H9 (cell line): ENCODE measurements around the gene KAZN. TPM values are rescaled to one million over a fixed set of nuclear protein-coding genes. Genes with fewer than 3 reads are reported as not detected.

Experiments
- DNase-seq: peaks from one replicate; pipeline ENCODE4 v3.0.0-alpha.2; 2017
- H2AFZ ChIP-seq: one replicate; pipeline ENCODE4 v1.6.1; 2013; ENCODE audit warnings: mild to moderate bottlenecking, low read length, control low read depth, moderate library complexity
- H2AK5ac ChIP-seq: 2 replicates; pipeline ENCODE4 v1.6.1; 2013; ENCODE audit warnings: low read length, control low read depth, mixed read lengths; ENCODE audit not compliant: insufficient read length
- H2BK120ac ChIP-seq: one replicate; pipeline ENCODE4 v1.6.1; 2013; ENCODE audit warnings: low read depth, mild to moderate bottlenecking, low read length, control low read depth, inconsistent platforms; ENCODE audit not compliant: poor library complexity, severe bottlenecking
- H2BK12ac ChIP-seq: 2 replicates; pipeline ENCODE4 v1.6.1; 2013; ENCODE audit warnings: low read length, control low read depth, mixed read lengths, low read depth; ENCODE audit not compliant: insufficient read length
- H2BK15ac ChIP-seq: 2 replicates; pipeline ENCODE4 v1.6.1; 2013; ENCODE audit warnings: low read depth, low read length, control low read depth
- H2BK20ac ChIP-seq: one replicate; pipeline ENCODE4 v1.6.1; 2013; ENCODE audit warnings: low read depth, mild to moderate bottlenecking, low read length, control low read depth, inconsistent platforms; ENCODE audit not compliant: poor library complexity, severe bottlenecking
- H2BK5ac ChIP-seq: 2 replicates; pipeline ENCODE4 v1.6.1; 2013; ENCODE audit warnings: low read length, control low read depth, mixed read lengths; ENCODE audit not compliant: insufficient read length
- H3K14ac ChIP-seq: 2 replicates; pipeline ENCODE4 v1.6.1; 2013; ENCODE audit warnings: low read length, control low read depth; ENCODE audit not compliant: insufficient read depth
- H3K18ac ChIP-seq: 2 replicates; pipeline ENCODE4 v1.6.1; 2013; ENCODE audit warnings: low read depth, mild to moderate bottlenecking, mixed read lengths, low read length, control low read depth; ENCODE audit not compliant: insufficient read length
- H3K23ac ChIP-seq: 2 replicates; pipeline ENCODE4 v1.6.1; 2013; ENCODE audit warnings: low read length, control low read depth, mixed read lengths, low read depth; ENCODE audit not compliant: insufficient read length
- H3K23me2 ChIP-seq: 2 replicates; pipeline ENCODE4 v1.6.1; 2013; ENCODE audit warnings: low read depth, mild to moderate bottlenecking, mixed read lengths, low read length, control low read depth; ENCODE audit not compliant: insufficient read length, poor library complexity, severe bottlenecking
- H3K27ac ChIP-seq: 2 replicates; pipeline ENCODE4 v1.5.1; 2013; ENCODE audit warnings: low read length, control low read depth, mixed read lengths, low read depth; ENCODE audit not compliant: insufficient read length
- H3K27me3 ChIP-seq: 2 replicates; pipeline ENCODE4 v1.6.1; 2013; ENCODE audit warnings: low read length, control low read depth, inconsistent platforms; ENCODE audit not compliant: insufficient read depth
- H3K4ac ChIP-seq: 2 replicates; pipeline ENCODE4 v1.6.1; 2013; ENCODE audit warnings: low read depth, mild to moderate bottlenecking, control low read depth, inconsistent platforms, low read length, moderate library complexity
- H3K4me1 ChIP-seq: 2 replicates; pipeline ENCODE4 v1.6.1; 2013; ENCODE audit warnings: low read length, control low read depth, inconsistent platforms; ENCODE audit not compliant: insufficient read depth
- H3K4me2 ChIP-seq: 2 replicates; pipeline ENCODE4 v1.6.1; 2013; ENCODE audit warnings: low read length, control low read depth, mixed read lengths; ENCODE audit not compliant: insufficient read length, insufficient read depth
- H3K56ac ChIP-seq: 2 replicates; pipeline ENCODE4 v1.6.1; 2013; ENCODE audit warnings: low read depth, mild to moderate bottlenecking, mixed read lengths, low read length, control low read depth; ENCODE audit not compliant: insufficient read length
- H3K79me1 ChIP-seq: 2 replicates; pipeline ENCODE4 v1.6.1; 2013; ENCODE audit warnings: low read depth, mild to moderate bottlenecking, moderate library complexity, low read length, control low read depth, inconsistent platforms; ENCODE audit not compliant: insufficient read depth, poor library complexity, severe bottlenecking
- H3K79me2 ChIP-seq: 2 replicates; pipeline ENCODE4 v1.6.1; 2013; ENCODE audit warnings: low read length, control low read depth, inconsistent platforms; ENCODE audit not compliant: insufficient read depth
- H3K9ac ChIP-seq: 2 replicates; pipeline ENCODE4 v1.6.1; 2013; ENCODE audit warnings: low read length, control low read depth, mixed read lengths; ENCODE audit not compliant: insufficient read length; ENCODE audit errors: extremely low read depth
- H3K9me3 ChIP-seq: one replicate; pipeline ENCODE4 v1.6.1; 2013; ENCODE audit warnings: low read depth, low read length, inconsistent platforms; ENCODE audit not compliant: control insufficient read depth
- H3T11ph ChIP-seq: one replicate; pipeline ENCODE4 v1.6.1; 2013; ENCODE audit warnings: mild to moderate bottlenecking, low read length, control low read depth, inconsistent platforms
- H4K20me1 ChIP-seq: one replicate; pipeline ENCODE4 v1.6.1; 2013; ENCODE audit not compliant: control insufficient read depth, insufficient read length, insufficient read depth
- H4K5ac ChIP-seq: 2 replicates; pipeline ENCODE4 v1.6.1; 2013; ENCODE audit warnings: low read depth, mild to moderate bottlenecking, mixed read lengths, low read length, control low read depth; ENCODE audit not compliant: insufficient read length
- H4K8ac ChIP-seq: replicated peaks from 2 replicates; pipeline ENCODE4 v1.6.1; 2013; ENCODE audit warnings: low read length, control low read depth, mixed read lengths, low read depth; ENCODE audit not compliant: insufficient read length
- H4K91ac ChIP-seq: 2 replicates; pipeline ENCODE4 v1.6.1; 2013; ENCODE audit warnings: low read depth, mild to moderate bottlenecking, moderate library complexity, mixed read lengths, low read length, control low read depth; ENCODE audit not compliant: insufficient read length
- H3K27ac Mint-ChIP-seq, 3 experiments: 2 replicates in 2 of 3; 3 replicates in 1 of 3; pipeline ENCODE4 v1.8.0; 2020 to 2021; ENCODE audit warnings: mixed read lengths in 3 of 3, mild to moderate bottlenecking in 1 of 3, moderate library complexity in 1 of 3
- H3K27me3 Mint-ChIP-seq: 2 replicates; pipeline ENCODE4 v1.8.0; 2021; ENCODE audit warnings: low read depth, mild to moderate bottlenecking, moderate library complexity, mixed read lengths
- H3K36me3 Mint-ChIP-seq, 3 experiments: 2 replicates in 2 of 3; 3 replicates in 1 of 3; pipeline ENCODE4 v1.8.0; 2020 to 2021; ENCODE audit warnings: low read depth in 3 of 3, mixed read lengths in 3 of 3; ENCODE audit not compliant: insufficient read depth in 1 of 3
- H3K4me1 Mint-ChIP-seq, 2 experiments: 2 replicates each; pipeline ENCODE4 v1.8.0; 2020; ENCODE audit warnings: mixed read lengths in 2 of 2
- H3K4me3 Mint-ChIP-seq, 2 experiments: 2 replicates in 1 of 2; 3 replicates in 1 of 2; pipeline ENCODE4 v1.8.0; 2020 to 2021; ENCODE audit warnings: mild to moderate bottlenecking in 2 of 2, mixed read lengths in 2 of 2, moderate library complexity in 1 of 2
- H3K9me3 Mint-ChIP-seq, 2 experiments: 2 replicates in 1 of 2; 3 replicates in 1 of 2; pipeline ENCODE4 v1.8.0; 2020; ENCODE audit warnings: mild to moderate bottlenecking in 2 of 2, mixed read lengths in 2 of 2, moderate library complexity in 1 of 2
- CTCF ChIP-seq: fragments of 200-600 bp; sonication (generic); conservative IDR thresholded peaks from 3 replicates; pipeline ENCODE4 v1.8.0; 2021; ENCODE audit warnings: antibody characterized with exemption, mild to moderate bottlenecking
- WGBS: extraction: QIAGEN DNeasy Blood & Tissue Kit; methylation state at CpG from one replicate; pipeline ENCODE4 v1.1.7; 2013; ENCODE audit warnings: missing lambda C conversion rate, low lambda C conversion rate, mixed read lengths; ENCODE audit not compliant: insufficient read length; ENCODE audit errors: extremely low coverage; 5-methylcytosine and 5-hydroxymethylcytosine counted together
- total RNA-seq: library from RNA; stranded (reverse); gene quantifications from 2 replicates; pipeline ENCODE4 v1.2.1, GENCODE V29; 2021

KAZN gene
- total RNA-seq, 1 experiment from 2014 or later: 7.6 TPM

DNA sequence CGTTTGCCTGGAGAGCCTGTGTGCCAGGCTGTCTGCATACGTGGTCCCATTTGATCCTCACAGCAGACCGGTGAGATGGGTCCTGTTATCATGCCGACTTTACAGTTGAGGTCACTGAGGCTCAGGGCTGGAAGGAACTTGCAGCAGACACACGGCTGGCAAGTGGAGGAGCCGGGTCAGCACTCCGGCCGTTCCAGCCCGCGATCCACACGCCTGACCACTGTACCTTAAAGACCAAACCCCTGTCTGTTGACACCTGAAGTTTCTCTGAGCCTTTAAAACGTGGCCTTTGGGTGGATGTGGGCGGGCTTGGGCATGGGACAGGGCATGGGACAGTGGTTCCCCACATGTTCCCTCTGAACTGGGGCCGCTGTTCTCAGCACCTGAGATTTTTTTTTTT lies 383.5 kb downstream of the KAZN start:
- no peaks in the 10 kb centered on the region for H4K20me1 ChIP-seq
- H3K4ac ChIP-seq: no peak overlapping the region
- H2AK5ac ChIP-seq: no peak overlapping the region
- H2BK120ac ChIP-seq: no peak overlapping the region
- TF ChIP-seq CTCF: no peak
- no peak overlapping the region for H2BK12ac ChIP-seq
- H3K79me2 ChIP-seq: no peaks in the 10 kb centered on the region
- WGBS: no CpG with 5 or more reads among the region's 14 CpGs
- Mint-ChIP-seq H3K4me1 (peaks cover 3 to 8% of the 10 kb centered on the region in 2 experiments; a peak in 3 of 4 replicates), H3K27ac (no peak overlapping the region), H3K27me3 (peaks cover 2% of the 10 kb centered on the region; the same call in 1 of the 2 replicates), H3K4me3 (no peak overlapping the region), H3K36me3 (no peaks in the 10 kb centered on the region; a peak in 2 of 7 replicates), H3K9me3 (no peaks in the 10 kb centered on the region)
- H3K79me1 ChIP-seq: no peaks in the 10 kb centered on the region
- H2BK5ac ChIP-seq: no peak overlapping the region
- H3K4me2 ChIP-seq: no peak overlapping the region
- H4K8ac ChIP-seq: no peak overlapping the region
- no peak overlapping the region for H3T11ph ChIP-seq
- no peaks in the 10 kb centered on the region for H3K23me2 ChIP-seq
- H3K4me1 ChIP-seq: no peaks in the 10 kb centered on the region
- no peak overlapping the region for H4K91ac ChIP-seq
- no peak overlapping the region for H4K5ac ChIP-seq
- H3K27me3 ChIP-seq: no peaks in the 10 kb centered on the region
- no peak for DNase-seq
- no peak overlapping the region for H3K27ac ChIP-seq
- no peak overlapping the region for H2AFZ ChIP-seq
- H2BK15ac ChIP-seq: no peak overlapping the region
- no peak overlapping the region for H3K14ac ChIP-seq
- H3K18ac ChIP-seq: no peak overlapping the region
- no peak overlapping the region for H3K23ac ChIP-seq
- no peak overlapping the region for H2BK20ac ChIP-seq
- H3K9me3 ChIP-seq: no peaks in the 10 kb centered on the region
- H3K9ac ChIP-seq: no peak overlapping the region
- no peak overlapping the region for H3K56ac ChIP-seq
